Measurements from ENCODE around the gene PUM1.

The PUM1 gene

GRCh38 chr1:30928171-30928570, 137.3 kb downstream of the PUM1 start:
- no peak for DNase-seq

- no peak for DNase-seq
Observed at GRCh38 chr1:30927448-30927847, 138.1 kb downstream of the PUM1 start.

GRCh38 chr1:30923597-30923996, 141.9 kb downstream of the PUM1 start:
- no peak for DNase-seq

- DNase-seq: no peak
Observed at GRCh38 chr1:30920827-30921226, 144.7 kb downstream of the PUM1 start.

DNA sequence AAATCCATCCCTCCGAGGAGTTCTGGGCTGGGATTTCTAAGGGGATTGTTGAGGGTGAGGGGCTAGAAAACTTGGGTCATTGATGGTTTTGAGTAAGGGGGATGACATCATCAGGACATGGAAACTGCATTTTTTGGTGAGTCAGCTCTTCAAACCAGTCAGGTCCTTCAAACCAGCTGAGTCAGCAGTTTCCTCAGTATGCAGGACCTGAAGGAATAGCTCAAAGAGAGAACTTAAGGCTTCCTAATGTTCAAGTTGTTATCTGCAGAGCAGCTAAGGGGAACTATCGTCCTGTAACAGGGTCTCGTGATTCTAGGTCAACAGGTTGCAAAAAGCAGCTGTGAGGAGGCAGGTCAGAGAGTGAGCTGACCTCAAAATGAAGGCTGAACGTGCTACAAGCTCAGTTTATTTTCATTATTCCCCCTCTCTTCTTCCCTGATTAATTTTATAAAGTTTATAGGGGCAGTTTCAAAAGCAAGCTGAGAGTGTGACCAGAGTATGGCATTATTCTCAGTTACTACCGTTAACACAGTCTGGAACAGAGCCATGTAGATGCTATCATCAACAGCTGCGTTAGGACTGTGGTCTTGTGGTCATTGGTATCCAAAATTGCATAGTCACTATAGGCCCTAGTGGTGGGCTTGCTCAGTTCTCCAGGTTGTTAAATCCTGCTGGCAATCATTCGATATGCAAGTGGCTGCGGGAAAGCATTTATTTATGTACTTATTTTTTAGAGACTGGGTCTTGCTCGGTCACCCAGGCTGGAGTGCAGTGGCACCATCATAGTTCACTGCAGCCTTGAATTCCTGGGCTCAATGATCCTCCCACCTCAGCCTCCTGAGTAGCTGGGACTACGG, 146.3 kb downstream of the PUM1 start:
- DNase-seq: no peak

DNA sequence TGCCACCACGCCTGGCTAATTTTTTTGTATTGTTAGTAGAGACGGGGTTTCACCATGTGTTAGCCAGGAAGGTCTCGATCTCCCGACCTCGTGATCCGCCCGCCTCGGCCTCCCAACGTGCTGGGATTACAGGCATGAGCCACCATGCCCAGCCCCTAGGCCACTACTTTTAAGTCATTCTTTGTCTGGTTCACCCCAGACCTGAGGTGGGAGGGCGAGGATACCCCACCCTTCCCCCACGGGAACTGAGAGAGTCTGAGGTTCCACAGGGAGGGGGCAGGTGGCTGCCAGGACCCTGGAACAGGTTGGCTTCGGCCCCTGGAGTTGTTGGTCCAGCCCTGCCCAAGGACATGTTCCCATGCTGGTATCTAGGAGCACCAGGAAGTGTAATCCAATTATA, 149.2 kb downstream of the PUM1 start:
- DNase-seq: no peak

- no peak for DNase-seq
Observed at GRCh38 chr1:30915491-30916230, 149.9 kb downstream of the PUM1 start.

DNA sequence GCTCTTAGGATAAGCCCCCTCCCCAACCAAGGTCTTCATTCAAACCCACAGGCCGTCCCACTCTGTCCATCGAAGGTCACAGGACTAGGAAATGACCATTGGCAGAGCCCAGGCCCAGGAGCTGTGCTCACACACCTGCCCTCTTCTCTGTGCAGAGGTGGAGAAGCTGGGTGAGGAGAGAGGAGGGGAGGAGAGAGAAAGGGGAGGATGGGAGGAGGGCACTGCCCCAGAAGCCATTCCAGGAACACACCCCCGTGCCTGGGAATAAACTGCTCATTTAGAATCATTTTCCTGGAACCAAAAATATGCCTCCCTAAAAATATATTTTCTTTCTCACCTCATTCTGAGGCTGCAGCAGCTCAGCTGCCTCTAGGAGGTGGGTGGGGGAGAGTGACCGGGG, 150.6 kb downstream of the PUM1 start:
- no peak for DNase-seq

DNA sequence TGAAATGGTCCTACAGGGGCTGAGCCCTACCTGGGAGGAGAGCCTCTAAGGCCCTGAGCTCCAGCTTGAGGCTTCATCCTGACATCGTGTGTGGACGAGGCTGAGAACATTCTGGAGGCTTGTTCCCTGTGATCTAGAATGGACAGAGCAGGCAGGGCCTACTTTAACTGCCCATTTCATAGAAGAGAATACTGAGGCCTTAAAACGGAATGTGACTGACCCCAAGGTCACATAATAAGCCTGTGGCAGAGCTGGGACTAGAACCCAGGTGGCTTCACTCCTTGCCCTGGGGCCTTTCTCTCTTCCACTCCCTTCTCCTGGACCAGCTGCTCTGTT, 151.0 kb downstream of the PUM1 start:
- no peak for DNase-seq

DNA sequence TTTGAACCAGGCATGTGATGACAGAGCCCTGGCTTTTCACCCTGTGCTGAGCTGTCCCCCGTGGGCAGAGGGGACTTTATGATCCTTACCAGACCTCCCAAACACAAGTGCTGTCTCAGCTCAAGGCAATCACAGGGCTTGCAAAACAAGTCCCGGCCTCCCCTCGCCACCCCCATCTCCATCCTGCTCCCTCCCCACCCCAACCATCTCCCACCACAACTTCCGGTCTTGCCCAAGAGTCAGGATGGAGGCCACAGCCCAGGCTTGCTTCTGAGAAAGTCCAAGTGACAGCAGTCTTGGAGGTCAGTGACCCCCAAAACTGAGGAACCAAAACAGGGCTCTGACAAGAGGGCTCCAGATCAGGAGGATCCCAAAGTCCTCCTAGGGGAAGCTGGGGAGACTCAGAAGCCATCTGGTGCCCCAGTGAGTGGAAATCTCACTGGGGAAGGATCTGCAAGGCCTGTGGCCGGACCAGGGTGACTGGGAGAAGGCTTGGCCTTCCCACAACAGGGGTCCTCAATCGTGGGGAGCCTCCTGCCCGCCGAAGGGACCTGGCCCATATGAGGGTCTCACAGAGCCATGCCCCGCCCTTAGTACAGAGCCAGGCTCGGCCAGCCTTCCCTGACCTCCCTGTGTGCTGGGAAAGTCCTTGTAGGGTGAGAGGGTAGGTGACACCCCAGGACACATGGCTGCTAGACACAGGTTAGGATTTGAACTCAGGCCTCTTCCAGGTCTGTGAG, 152.4 kb downstream of the PUM1 start:
- no peak for DNase-seq

DNA sequence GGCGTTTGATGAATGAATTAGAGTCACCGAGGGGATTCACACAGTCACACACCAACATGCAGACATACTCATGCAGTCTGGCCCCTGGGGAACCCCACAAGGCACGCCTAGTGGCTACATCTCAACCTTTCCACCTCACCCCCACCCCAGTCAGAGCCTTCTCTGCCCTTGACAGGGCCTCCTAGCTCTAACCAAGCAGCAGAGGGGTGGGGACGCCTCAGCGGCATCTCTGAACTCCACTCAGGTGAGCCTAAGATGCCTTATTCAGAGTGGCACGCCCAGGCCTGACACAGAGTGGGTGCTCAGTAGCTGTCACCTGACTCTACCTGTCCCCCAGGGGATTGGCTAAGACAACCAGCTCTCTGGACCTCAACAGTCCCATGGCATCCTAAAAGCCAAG, 153.3 kb downstream of the PUM1 start:
- no peak for DNase-seq

DNA sequence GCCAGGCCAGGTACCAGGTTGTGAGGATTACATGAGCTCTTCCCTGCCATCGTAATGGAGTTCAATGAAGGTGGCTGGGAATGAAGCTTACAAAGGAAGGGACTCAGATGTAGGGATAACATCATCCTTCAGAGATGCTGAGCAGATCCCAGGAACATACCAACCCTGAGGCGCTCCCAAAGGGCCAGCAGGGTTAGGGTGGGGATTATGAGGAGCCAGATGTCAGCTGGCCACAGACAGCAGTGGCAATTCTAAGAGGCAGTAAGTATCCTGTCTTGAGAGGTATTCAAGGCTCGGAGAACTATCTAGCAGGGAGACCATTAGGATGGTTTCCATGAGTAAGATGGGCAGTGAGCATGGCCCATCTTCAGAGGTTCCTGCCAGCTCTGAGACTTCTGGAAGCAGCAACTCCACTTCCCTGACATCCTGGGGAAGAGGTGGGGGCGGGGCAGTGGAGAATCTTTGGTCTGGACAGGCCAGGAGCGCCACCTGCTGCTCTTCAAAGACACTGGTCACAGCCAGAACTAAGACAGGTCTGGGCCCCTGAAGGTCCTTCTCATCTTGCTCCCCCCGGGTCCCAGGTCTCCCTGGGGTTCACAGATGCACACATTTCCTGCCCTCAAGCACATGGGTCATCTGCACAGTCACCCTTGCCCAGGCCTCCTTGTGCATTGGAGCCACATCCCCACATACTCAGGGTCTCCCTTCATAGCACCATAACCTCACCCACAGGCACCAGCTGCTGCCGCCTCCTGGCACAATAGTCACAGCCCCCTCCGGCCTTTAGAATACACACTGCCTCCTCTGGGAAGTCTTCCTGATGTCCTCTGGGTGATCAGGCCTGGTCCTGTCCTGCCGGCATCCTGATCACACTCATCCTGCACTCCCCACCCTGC, 154.2 kb downstream of the PUM1 start:
- no peak for DNase-seq

- DNase-seq: no peak
Observed at GRCh38 chr1:30909365-30910068, 156.0 kb downstream of the PUM1 start.

GRCh38 chr1:30908696-30909364, 156.7 kb downstream of the PUM1 start, which contains the start of gene SDC3:
Gene SDC3, minus strand, starts transcription at chr1:30908758. Its CDS starts 172 bp downstream, at chr1:30908586.
- no peak for DNase-seq

DNA sequence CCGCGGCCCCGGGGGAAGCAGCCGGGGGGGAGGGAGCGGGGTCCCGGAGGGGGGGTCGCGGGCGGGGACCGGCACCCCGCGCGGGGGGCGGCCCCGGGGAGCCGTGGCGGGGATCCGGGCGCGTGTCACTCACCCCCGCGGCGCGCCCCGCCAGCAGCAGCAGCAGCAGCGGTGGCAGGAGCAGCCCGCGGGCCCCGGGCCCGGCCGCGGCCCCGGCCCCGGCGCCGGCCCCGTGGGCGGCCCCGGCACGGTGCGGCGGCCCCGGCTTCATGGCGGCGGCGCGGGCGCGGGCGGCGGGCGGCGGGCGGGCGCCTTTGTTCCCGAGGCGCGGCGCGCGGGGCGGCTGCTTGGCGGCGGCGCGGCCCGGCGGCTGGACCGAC, 157.2 kb downstream of the PUM1 start:
- no peak for DNase-seq

DNA sequence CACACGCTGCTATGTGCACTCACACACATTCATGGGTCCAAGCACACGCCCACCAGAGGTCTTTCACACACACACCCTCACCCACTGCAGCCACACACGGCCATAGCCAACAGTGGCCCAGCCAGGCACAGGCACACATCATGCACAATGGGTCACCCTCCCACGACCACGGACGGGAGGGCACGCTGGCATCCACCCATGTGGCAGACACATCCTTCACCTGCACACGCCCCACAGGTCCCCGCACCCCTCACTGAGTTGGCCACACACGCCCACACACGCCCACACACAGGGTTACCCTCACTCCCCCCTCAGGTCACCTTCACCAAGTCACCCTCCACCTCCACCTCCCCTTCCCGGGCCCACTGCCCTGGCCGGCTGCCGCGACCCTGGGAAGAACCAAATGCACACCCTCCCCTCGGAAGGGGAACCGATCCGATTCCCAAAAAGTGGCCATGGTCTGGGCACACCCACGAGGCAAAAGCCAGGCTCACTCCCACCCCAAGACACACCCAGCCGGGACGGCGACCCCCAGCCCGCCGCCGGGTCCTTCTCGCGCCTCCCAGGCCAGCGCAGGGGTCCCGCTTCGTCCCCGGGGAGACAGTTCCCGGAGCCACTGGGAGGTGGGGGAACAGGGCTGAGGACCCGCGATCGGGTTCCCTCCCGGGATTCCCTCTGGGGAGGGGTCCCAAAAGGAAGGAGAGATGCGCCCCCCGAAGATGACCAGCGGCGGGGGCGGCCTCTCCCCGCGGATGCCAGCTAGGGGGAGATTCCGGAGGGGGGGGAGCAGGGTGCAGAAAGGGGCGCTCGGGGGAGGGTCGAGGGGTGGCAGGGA, 157.8 kb downstream of the PUM1 start:
- DNase-seq: no peak

DNA sequence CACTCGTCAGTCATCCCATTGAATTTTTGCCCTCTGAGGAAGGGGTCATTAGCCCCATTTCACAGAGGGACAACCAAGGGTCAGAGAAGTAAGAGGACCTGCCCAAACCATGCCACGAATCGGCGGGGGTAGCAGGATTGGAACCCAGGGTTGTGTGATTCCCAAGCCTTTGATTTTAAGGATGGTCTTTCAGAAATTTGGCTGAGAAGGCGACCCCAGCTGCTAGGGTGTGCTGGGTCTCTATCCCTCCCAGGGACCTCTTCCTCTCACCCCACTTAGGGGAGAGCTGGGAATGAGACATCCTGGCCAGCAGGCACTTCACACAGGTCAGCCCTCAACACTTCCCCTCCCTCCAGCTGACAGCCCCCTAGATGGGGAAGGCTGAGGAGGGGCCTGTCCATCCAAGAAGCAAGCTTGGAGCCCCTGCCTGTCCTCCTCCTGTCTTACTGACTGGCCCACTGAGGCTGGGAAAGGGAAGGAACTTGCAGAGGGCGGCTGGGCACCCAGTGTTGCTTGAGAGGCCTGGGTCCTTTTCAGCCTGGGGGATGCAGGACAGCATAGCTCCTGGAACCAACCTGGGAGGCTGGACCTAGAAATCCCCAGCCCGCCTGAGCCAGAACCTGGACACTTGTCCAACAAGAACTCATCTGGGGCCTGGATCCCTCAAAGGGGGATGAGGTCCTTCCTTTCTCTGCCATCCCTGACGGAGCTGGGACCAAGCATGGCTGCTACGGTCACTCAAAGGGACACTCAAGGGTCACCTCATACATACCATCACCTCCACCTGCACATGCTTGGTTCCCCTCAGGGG, 158.7 kb downstream of the PUM1 start:
- no peak for DNase-seq

DNA sequence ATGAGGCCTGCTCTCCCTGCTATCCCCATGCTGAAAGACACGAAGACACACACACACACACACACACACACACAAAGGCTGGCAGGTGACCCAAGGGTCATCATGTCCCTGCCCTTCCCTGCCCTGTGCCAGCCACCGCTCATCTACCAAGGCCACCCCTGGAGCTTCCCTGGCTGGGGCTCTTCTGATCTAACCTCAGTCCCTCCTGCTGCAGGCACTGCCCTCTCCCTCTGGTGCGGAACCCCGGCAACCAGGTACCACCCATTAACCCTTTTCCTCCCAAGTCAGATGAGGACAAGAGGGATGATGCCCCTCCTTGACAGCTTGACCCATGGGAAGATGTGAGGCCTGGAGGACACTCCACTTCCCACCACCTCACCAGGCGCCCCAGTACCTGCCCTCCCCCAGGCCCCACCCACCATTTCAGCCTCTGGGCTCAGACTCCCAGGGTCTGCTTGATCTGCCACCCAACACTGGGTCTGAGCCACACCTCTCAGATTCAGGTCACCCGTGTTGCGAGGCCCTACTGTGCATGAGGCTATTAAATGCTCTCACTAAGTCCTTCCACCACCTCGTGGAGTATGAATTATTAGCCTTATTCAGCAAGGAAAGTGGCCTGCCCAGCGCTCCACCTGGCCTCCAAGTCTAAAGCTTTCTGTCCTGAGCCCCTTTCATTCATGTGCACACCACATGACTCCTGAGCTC, 159.4 kb downstream of the PUM1 start:
- DNase-seq: no peak

DNA sequence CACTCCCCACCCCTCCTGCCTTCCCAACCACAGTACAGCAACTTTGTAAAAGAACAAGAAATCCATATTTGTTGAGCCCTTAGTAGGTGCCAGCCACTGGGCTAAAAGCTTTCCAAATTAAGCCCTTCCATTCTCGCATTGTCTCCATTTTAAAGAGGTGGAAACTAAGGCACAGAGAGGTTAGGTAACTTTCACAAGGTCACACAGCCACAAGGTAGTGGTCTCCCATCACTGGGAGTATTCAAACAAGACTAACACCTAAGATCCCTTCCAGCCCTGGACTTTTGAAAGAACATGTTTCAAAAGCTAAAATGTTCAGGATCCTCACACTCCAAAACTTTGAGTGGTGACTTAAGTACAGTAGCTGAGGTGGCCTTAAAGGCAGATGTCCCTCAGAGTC, 160.1 kb downstream of the PUM1 start:
- no peak for DNase-seq

Measured in NCI-H1417 treated with DMSO at 0.1 percent for 48 hours (cell line).